NCI-H2196 (cell line): Measurements from ENCODE around the gene CHMP4A.
"Not testable (repeated sequence)": the region's sequence is repeated elsewhere in the genome, so short reads cannot be mapped to it uniquely, and the experiment has no call there.

Source experiments
- DNase-seq: peaks from one replicate; lab custom pipeline; 2025; ENCODE audit not compliant: unreplicated experiment; lab: John Stamatoyannopoulos, UW

The CHMP4A gene

DNA sequence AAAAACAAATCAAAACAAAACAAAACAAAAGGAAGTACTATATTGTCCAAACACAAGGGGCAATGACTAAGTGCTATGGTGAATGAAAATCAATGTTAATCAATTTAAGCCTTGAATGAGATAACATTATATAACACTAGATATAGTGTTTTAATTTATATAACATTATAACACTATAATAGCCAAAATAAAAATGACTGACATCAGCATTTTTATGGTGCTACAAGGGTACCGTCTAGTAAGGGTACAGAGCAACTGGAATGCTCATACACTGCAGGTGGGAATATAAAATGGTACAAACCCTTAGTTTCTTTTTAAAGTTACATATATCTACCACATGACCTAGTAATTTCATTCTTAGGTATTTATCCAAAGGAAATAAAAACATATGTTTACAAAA, 13.2 kb upstream of the CHMP4A start:
- DNase-seq = no peak

DNA sequence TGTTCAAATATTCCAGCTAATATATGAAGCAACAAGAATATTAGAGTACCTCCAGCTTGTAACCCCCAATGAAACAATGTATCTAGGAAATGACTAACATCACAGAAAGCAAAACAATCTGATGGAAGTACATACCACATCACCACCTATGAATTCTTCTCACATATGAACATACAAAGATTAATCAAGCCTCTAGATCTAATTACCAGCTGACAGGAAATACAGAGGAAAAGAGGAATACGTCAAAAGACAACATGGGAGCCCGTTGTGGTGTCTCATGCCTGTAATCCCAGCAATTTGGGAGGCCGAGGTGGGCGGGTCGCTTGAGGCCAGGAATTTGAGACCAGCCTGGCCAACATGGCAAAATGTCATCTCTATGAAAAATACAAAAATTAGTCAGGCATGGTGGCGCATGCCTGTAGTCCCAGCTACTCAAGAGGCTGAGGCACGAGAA, 11.4 kb upstream of the CHMP4A start:
- DNase-seq = no peak

DNA sequence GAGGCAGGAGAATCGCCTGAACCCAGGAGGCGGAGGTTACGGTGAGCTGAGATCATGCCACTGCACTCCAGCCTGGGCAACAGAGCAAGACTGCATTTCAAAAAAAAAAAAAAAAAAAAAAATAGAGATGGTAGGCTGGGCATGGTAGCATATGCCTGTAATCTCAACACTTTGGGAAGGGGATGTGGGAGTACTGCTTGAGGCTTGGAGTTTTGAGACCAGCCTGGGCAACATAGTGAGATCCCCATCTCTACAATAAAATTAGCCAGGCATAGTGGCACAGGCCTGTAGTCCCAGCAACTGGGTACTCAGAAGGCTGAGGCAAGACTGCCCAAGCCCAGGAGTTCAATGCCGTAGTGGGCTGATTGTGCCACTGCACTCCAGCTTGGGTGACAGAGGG, 9.7 kb upstream of the CHMP4A start:
- DNase-seq = not testable (repeated sequence)

DNA sequence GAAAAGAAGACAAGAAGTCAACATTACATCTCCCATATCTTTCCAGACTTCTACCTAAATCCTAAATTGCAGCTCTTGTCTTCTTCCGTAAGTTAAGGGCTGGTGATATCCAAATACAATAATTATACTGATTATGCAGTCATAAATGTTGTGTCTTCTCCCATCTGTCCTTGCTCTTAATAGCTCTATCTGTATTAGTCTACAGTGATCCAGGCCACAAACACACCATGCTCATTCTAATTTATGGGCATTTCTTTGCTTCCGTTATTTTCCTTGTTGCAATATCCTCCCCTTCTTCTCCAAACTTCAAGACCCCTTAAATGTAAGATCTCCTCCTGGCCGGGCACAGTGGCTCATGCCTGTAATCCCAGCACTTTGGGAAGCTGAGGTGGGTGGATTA, 6.2 kb upstream of the CHMP4A start:
- no peak for DNase-seq

DNA sequence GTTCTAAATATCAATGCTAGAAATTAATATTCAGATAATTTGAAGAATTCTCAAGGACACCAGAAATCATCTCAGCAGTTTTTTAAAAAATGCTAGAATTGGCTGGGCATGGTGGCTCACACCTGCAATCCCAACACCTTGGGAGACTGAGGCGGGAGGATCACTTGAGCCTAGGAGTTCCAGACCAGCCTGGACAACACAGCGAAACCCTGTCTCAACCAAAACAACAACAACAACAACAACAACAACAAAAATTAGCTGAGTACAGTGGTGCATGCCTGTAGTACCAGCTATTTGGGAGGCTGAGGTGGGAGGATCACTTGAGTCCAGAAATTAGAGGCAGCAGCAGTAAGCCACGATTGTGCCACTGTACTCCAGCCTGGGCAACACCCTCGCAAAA, 5.8 kb upstream of the CHMP4A start:
- DNase-seq = no peak

DNA sequence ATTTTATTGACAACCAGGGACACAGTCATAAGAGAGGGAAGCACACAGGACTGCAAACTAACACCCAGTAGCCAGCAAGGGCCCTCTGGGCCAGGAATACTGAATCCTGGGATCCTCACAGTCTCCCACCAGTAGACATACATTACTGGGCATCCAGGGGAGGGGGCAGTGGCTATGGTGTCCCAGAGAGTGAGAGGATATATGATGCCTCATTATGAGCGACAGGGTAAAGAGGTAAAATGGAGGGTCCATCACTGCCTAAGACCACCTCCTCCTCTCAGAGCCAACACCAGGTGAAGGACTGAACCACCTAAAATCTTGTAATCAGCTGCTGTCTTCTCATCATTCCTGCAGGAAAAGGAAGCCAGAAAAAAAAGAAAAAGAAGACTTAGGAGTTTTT, 3.6 kb upstream of the CHMP4A start:
- DNase-seq = not testable (repeated sequence)

DNA sequence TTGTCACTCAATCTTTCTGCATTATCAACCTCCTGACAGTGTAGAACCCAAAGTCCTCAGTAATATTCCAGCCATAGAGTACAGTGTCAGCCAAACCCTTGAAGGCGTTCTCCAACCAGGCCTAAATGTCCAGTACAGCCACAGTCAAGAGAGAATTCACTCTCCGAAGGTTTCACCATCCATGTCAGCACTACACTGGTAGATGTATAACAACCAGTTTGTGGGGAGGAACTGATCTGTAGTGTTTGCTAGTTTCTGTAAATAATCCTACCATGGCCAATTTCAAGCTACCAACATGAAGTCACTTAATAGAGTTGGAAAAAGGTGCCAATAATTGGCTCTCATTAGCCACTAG, 3.0 kb upstream of the CHMP4A start:
- DNase-seq = no peak

DNA sequence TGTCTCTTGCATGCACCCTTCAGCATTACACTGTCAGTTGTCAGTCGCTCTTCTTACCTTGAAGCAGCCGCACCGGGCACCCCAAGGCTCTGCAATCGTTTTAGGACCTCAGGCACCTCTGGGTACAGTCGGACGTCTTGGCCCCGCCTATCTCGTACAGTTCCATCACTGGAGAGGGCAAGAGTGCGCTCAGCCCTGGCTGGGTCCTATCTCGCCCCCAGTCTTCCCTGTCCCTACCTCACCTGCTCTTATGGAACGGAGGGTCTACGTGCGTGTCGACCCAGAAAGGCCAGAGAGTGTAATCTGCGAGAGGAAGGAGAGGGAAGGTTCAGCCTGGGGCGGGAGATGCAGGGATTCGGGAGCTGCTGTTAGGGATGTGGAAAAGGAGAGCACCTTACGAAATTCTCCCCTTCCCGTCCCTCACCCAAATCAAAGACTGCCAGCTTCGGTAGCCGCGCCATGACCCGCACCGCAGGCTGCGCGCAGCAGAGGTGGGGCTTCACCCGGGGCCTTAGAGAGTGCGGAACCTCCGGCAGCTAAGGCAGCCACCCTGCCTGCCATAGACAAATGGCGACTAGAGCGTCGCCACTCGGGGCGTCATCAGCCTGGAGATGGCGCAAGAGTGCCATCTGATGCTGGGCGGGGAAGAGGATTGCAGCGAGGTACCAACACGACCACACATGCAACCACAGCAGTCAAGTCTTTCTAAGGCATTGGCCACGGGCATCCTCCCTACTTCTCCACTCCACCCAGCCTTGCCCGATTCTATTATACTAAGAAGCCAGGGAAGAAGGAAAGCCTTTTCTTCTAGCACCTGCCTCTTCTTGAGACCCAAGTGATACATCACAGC, 2.4 kb upstream of the CHMP4A start, which contains the start of gene MDP1:
Gene MDP1, minus strand, starts transcription at position 572 of the 850 bp plus-strand sequence. Its CDS starts 111 bp downstream, at position 461.
- peak; percentile 90 for DNase-seq

DNA sequence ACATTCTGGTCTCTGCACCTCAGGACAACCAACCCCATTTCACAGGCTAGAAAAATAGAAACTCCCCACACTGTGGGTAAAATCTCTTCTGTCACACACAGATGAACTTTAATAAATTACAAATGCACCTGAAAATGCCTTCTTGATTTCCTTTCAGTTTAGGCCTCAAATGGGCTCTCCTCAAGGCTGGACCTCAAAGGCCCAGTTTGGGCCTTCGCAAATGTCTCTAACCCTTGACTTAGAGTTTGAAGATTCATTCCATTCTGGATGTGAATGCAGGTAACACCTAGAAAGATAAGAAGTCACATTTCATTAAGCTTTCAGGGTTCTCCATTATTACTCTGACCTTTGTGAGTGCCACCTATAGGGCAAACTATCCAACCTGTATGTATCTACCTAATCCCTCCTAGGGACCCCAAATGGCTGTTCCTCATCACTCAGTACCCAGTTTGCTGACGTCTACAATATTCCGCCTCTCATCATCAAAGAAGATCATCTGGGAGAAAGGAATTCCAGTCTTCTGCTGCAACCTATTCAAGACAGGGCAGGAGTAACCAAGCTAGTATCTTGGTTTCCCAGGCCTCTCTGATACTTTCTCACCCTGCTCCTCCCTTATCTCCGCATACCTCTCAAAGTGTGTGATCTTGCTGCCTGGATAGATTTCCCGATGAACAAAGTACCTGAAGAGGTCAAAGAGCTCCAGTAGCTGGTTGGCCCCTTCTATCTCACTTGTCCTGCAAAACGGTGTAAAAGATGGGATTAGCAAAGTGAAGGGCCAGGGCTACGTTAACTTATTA, 776 bp upstream of the CHMP4A start:
- DNase-seq = no peak

DNA sequence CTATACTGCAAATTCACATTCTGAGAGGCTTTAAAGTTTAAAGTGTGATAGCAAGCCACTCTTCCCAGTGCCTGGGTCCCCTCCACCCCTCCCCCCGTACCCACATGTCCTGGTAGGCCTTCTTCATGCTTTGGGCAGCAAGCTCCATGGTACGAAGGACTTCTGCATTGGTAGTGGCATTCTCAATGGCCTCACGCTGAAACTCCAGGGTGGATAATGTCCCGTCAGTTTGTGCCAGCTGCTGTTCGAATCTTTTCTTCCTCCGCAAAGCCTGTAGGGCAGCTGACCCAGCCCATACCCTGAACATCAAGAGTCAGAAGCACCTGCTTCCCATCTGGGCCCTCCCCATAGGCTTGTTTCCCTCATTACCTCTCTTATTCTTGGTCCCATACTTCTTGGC, 2.0 kb downstream of the CHMP4A start:
- no peak for DNase-seq

DNA sequence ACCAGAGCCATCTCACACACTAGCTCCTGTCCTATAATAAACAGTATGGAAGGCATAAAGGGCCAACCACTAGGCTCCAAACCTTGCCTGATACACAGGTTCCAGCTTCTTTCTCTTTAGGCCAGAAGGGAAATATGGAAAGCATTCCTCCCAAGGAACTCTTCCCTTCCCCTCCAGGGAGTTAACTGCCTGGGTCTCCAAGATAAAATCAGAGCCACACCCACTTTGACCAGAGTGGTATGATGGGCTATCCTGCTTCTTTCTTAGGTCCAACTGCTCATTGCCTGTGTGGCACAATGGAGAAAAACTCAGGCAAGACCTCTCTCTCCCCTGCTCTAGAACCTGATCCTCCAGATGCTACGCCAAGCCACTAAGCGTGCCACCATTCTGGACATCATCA, 5.7 kb downstream of the CHMP4A start:
- DNase-seq = no peak

DNA sequence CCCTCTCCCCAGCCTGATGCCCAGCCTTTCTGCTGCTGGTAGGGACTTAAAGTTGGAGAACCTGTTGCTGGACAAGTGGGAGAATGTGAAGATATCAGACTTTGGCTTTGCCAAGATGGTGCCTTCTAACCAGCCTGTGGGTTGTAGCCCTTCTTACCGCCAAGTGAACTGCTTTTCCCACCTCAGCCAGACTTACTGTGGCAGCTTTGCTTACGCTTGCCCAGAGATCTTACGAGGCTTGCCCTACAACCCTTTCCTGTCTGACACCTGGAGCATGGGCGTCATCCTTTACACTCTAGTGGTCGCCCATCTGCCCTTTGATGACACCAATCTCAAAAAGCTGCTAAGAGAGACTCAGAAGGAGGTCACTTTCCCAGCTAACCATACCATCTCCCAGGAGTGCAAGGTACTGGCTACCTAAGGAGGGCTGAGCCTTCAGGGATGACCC, 6.2 kb downstream of the CHMP4A start:
- DNase-seq = no peak

DNA sequence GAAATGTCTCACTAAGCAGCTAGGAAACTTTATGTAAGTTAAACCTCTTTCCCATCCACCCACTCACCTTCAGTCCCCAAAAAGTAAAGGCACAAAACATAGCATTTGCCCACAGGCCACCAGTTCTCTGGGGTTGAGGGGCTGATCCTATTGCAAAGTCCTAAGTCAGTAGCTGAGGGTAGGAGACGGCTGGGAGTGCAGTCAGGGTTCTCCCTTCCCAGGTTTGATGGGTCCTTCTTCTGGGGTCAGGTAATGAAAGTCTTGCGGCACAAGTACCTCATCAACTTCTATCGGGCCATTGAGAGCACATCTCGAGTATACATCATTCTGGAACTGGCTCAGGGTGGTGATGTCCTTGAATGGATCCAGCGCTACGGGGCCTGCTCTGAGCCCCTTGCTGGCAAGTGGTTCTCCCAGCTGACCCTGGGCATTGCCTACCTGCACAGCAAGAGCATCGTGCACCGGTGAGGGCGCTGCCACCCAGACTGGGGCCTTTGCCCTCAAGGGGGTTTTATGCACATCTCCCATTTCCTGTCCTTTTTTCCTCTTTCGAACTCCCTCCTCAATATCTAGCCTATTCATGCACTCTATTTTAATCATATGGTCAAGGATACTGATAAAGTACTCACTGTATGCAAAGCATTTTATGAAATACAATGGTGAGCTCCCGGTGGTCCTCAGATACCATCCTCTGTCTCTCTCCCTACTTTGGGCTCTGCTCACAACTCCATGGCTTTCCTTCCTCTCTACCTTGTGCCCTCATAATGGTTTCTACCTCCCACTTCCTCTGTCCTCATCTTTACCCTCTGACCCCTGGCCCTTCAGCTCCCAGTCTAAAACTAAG, 6.8 kb downstream of the CHMP4A start:
- DNase-seq = no peak

DNA sequence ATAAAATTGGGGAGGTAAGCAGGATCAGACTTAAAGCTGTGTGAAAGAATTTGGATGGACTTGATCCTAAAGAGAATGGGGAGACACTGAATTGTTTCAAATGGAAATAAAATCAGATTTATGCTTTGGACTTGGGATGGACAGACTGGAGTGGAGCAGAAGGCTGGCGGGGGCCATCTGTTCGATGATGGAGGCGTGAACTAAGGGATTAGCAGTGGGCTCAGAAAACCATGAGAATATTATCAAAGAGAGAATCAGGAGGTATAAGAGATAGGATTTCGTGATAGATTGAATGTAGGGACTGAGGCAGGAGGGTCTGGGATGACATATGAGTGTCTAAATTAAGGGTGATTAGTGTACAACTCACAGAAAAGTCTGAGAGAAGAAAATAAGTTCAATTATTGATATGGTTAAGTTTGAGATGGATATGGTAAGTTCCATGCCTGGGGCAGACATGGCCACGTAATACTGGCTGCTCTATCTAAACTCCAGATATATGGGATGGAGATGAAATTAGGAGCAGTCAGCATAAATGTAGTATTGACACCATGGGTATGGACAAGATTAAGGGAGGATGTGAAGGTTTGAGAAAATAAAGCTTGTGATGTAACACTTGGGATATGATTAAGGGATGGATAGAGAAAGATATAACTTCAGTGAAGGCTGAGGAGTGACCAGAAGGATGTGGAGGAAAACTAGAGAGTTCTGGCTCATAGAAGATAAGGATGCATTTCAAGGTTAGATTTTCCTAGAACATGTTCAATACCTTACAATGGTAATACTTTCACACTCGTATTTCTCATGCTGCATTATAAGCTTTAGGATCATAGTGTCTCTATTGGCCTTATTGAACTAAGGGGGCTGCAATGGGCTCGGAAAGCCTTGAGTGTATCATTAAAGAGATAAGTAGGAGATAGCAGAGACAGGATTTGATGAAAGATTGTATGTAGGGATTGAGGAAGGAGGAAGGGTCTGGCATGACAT, 8.8 kb downstream of the CHMP4A start:
- no peak for DNase-seq

DNA sequence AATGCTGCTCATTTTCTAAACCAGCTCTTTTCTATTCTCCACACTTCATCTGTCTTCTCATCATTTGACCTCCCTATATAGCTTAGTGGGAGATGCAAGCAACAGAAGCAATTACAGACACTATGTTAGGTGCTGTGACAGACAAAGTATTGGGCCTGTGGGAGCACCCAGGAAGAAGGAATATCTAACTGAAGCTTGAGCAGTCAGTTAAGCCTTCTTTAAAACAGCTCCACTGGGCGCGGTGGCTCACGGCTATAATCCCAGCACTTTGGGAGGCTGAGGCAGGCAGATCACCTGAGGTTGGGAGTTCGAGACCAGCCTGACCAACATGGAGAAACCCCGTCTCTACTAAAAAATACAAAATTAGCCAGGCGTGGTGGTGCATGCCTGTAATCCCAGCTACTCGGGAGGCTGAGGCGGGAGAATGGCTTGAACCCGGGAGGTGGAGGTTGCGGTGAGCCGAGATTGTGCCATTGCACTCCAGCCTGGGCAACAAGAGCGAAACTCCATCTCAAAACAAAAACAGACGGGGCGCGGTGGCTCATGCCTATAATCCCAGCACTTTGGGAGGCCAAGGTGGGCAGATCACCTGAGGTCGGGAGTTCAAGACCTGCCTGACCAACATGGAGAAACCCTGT, 9.9 kb downstream of the CHMP4A start:
- DNase-seq = not testable (repeated sequence)

DNA sequence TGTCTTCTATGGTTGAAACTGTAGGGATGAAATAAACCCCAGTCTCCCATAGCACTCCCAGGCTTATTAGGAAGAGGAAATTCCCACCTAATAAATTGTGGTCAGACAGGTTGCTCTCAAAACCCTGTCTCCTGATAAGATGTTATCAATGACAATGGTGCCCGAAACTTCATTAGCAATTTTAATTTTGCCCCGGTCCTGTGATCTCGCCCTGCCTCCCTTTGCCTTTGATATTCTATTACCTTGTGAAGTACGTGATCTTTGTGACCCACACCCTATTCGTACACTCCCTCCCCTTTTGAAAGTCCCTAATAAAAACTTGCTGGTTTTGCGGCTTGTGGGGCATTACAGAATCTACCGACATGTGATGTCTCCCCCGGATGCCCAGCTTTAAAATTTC, 10.8 kb downstream of the CHMP4A start:
- not testable (repeated sequence) for DNase-seq

DNA sequence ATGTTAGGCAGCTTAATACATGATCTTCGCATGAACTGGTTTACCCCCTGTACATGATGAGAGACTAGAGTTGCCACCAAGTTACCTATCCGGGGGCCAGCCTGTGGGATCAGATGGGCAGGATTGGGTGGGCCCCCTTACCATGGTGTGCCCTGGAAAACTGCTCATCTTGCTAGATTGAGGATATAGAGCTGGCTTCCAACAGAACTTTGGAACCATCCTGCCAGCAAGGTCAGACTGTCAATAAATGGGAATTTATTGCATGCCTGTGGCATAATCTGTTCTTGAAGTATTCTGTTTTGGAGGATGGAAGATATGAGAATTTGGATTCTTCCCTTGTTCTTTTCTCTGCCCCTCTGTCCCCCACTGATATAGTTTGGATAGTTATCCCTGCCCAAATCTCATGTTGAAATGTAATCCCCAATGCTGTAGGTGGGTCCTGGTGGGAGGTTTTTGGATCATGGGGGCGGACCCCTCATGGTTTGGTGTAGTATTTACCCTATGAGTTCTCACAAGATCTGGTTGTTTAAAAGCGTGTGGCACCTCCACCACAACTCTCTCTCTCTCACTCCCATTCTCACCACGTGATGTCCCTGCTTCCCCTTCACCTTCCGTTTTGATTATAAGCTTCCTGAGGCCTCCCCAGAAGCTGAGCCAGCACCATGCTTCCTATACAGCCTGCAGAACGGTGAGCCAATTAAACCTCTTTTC, 14.3 kb downstream of the CHMP4A start:
- no peak for DNase-seq

DNA sequence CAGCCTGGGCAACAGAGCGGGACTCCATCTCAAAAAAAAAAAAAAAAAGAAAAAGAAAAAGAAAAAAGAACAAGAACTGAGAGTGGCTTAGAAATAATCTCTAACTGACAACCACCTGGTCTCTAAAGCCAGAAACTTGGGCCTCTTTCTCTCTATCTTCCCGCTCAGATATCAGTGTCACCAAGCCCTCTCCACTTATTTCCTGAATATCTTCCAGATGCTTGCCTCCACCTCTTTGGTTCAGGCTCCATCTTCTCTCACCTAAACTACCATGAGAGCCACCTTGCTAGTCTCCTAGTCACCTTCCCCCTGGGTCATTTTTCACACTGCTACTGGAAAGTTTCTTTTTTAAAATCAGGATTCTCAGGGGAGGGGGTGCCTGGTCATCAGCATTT, 16.2 kb downstream of the CHMP4A start:
- DNase-seq = no peak
